T1000 (cell line): Measurements from ENCODE around the gene FTCD.
"Not testable (repeated sequence)": the region's sequence is repeated elsewhere in the genome, so short reads cannot be mapped to it uniquely, and the experiment has no call there.

Experiments used
- DNase-seq: peaks from one replicate; lab custom pipeline; 2025; ENCODE audit warnings: mixed read lengths; lab: John Stamatoyannopoulos, UW

The FTCD gene

GRCh38 chr21:46111857-46112724 lies 43.3 kb downstream of the FTCD start:
- no peak for DNase-seq

DNA sequence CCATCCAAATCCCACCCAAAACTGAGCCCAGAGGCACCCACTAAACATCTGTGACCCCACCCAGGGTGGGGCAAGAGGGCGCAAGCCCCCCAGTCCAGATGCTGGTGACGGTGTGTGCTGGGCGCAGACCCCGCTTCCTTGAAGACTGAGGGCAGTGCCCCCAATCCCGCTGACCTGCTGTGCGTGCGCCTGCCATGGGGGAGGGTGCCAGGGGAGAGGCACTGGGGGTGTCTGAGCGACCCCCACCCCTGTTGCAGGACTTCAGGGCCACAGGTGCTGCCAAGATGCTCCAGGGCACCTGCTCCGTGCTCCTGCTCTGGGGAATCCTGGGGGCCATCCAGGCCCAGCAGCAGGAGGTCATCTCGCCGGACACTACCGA lies 44.2 kb downstream of the FTCD start:
- no peak for DNase-seq

- DNase-seq = no peak
These were observed 44.7 kb downstream of the FTCD start for GRCh38 chr21:46110499-46111192.

DNA sequence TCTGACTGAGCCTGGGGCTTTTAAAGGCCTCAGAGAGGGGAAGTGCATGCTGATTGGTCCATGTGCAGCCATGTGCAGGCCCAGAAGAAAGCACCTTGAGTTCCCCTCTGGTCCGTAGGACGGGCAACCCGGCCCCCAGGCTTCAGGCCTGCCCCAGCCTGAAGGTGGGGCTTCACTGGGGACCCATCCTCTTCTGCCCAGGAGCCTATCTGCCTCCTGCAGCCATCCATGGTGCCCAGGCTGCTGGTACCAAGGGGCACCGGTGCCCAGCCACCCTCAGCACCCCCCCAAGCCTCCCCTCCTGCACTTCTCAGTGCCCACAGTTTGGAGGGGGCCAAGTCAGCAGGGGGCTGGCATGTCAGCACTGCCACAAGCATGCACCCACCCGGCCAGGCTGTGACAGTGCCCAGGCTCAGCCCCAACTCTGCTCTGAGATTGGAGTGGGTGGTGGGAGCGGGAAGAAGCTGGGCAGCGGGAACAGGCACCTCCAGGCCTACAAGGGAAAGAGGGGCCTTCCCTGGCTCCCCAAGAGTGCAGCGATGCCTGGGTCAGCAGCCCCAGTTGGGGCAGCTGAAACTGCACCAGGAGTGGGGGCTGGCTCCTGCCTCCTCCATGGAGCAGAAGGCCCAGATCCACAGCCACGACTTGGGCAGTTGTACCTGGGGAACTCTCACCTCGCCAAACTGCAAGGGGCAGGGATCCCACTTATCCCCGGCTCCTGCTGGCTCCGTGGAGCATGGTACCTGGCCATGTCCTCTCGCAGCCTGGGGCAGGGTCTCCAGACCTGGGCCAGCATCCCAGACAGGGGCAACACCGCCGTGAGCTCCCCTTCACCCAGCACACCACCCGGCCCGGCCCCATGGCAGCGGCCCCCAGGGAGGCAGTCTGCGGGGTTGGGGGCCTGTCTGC lies 45.8 kb downstream of the FTCD start:
- no peak for DNase-seq

DNA sequence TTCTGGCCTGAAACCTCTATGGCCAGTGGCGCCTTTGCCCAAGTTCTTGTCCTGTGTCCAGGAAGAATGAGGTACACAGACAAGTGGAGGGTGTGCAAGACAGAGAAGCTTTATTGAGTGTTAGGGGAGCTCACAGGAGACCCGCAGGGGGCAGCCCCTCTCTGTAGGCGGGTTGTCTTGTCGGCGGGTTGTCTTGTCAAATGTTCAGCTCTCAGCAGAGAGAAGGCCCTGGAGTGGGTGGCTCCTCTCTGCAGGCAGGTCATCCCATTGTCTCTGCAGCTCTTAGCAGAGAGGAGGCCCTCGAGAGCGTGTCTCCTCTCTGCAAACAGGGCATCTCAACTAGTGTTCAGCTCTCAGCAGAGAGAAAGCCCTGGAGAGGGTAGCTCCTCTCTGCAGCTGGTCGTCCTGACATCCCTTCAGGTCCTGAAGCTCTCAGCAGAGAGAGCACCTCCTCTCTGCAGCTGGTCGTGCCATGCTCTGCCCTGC lies 46.5 kb downstream of the FTCD start:
- no peak for DNase-seq

GRCh38 chr21:46107376-46107775 lies 48.0 kb downstream of the FTCD start:
- not testable (repeated sequence) for DNase-seq

DNA sequence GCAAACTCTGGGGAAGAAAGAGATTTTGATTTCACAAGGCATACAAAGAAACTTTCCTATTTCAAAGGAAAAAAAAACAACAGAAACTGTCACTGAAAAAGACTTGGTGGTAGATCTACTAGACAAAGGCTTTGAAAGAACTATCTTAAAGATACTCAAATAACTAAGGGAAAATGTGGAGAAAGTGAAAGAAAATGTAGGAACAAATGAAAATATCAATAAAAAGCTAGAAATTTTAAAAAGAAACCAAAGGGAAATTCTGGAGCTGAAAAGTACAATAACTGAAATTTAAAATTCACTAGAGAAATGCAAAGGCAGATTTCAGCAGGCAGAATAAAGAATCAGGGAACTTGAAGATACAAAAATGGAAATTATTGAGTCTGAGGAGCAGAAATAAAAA lies 51.3 kb downstream of the FTCD start:
- no peak for DNase-seq

DNA sequence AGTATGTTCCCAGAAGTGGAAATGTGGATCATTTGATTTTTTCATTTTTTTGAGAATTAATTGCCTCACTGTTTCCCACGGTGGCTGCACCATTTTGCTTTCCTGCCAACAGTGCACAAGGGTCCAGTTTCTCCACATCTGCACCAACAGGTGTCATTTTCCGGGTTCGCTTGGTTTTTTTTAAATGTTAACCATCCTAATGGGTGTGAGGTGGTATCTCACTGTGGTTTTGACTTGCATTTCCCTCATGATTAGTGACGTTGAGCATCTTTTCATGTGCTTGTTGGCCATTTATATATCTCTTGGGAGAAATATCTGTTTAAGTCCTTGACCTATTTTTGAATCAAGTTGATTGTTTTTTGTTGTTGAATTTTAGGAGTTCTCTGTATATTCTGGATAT lies 54.5 kb downstream of the FTCD start:
- no peak for DNase-seq

GRCh38 chr21:46100426-46100825 lies 55.0 kb downstream of the FTCD start:
- DNase-seq = no peak

DNA sequence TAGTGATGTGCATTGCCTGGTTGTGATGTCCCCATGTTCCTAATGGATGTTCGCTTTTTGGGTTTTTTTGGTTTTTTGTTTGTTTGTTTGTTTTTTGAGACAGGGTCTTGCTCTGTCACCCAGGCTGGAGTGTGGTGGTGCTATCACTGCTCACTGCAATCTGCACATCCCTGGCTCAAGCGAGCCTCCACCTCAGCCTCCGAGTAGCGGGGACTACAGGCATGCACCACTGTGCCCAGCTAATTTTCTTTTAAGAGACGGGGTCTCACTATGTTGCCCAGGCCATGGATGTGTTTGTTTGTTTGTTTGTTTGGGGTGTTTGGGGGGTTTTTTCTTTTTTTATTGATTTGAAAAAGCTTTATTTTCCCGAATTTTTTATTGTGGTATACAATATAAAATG lies 55.4 kb downstream of the FTCD start:
- DNase-seq = no peak

- DNase-seq = no peak
These were observed 55.9 kb downstream of the FTCD start for GRCh38 chr21:46099476-46099875.

- no peak for DNase-seq
These were observed 56.9 kb downstream of the FTCD start for GRCh38 chr21:46098303-46099141.

- DNase-seq = no peak
These were observed 57.8 kb downstream of the FTCD start, which contains the start of gene COL6A2 for GRCh38 chr21:46097336-46098293. COL6A2 (plus strand) TSS chr21:46098112.

DNA sequence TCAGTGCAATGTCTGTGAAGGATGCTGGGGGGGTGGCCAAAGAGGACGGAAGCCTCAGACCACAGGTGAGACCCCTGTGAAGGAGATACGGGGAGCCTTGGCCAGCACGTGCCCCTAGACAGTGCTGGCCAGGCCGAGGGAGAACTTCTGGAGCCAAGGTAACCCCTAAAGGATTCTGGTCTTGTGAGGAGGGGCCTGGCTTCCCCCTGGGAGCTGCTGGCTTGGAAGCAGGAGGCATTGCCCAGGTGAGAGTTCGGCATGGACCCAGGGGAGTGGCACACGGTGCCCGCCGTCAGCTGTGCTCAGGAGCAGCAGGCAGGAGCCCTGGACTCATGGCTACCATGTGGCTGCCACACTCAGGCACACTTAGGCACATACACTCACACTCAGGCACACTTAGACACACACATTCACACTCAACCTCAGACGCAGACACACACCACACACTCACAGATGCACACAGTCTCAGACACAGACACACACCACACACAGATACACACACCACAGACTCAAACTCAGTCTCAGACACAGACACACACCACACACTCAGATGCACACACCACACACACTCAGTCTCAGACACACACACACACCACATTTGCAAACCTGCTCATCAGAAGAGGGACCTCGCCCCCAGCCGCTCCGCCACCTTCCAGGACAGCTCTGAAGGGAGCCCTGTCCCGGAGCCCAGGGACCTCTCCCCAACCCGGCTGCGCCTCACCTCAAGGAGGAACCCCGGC lies 58.6 kb downstream of the FTCD start:
- no peak for DNase-seq

DNA sequence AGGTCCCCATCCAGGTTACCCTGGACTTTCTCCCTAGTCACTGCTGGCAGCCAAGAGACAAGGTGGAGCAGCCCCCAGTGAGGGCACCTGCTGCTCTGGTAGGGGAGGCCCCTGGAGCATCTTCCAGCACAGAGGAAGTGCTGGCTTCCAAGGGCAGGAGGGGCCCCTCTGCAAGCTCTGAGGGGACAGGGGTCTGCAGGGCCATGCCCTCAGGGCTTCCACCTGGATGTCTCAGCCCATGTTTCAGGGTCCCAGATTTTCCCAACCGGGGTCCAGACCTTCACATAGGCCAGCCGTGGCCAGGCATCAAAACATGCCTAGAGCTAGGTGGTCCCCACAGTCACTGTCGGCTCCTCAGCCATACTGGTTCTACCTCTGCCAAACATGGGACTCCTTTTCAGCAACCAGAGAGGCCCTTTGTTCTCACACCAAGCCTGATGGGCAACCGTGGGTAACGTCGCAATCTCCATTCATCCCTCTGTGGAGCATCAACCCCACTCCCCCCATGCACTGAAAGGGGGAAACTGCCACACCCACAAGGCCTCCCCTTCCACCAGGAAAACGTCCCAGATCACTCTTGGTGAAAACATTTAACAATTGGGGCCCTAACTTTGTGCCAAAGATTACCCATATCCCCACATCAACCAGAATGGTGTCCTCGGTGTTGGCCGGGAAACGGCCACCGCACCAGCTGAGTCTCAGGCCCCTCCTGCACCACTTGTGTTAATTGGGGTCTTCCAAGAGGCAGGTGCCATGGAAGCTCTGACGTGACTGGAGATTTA lies 59.4 kb downstream of the FTCD start:
- DNase-seq = no peak

- DNase-seq = no peak
These were observed 60.2 kb downstream of the FTCD start for GRCh38 chr21:46095083-46095719.

- DNase-seq = no peak
These were observed 60.8 kb downstream of the FTCD start for GRCh38 chr21:46094401-46095082.
